ENCODE measurements around the gene SESTD1. TPM values are rescaled to one million over a fixed set of nuclear protein-coding genes. Genes with fewer than 3 reads are reported as not detected.

The SESTD1 gene
- total RNA-seq, 1 experiment from 2014 or later: 0.07 TPM

DNA sequence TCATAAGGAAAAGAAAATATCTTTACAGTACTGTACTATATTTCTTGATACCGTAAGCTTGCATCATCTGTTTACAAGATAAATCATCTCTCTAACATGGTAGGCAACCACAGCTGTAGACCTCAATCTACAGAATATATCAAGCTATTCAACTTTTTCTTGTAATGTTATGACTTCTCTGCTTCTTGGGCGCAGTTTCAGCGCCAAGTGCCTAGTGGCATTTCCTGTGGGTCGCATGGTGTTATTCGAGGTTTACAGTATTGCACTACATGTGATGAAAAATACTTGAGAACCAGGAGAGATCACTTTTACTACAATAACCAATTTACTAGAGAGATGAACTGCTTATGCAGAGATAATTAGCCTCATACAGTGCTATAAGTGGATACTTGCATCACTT is 34.0 kb upstream of the SESTD1 start:
- Histone ChIP-seq H4K20me1 (ENCODE audit: insufficient read depth, low read depth, low read length) (no peaks in the 10 kb centered on the region), H3K27me3 (ENCODE audit: low read length) (no peaks in the 10 kb centered on the region), H3K9me3 (ENCODE audit: low read length) (no peaks in the 10 kb centered on the region), H3K4me2 (ENCODE audit: low read depth, low read length, poor library complexity, severe bottlenecking) (no peak overlapping the region), H3K4me1 (ENCODE audit: low read length) (no peaks in the 10 kb centered on the region), H3K9me2 (replicated peaks; ENCODE audit: insufficient read depth, low read length) (no peaks in the 10 kb centered on the region), H3K79me2 (ENCODE audit: low read length) (no peaks in the 10 kb centered on the region), H3K9ac (ENCODE audit: low read length) (no peak overlapping the region), H2AFZ (ENCODE audit: low read length) (no peak overlapping the region), H3K4me3 (ENCODE audit: low read length) (no peak overlapping the region), H3K27ac (ENCODE audit: low read length) (no peak overlapping the region), H3K36me3 (ENCODE audit: insufficient read depth, low read length) (no peaks in the 10 kb centered on the region)
- no peak for DNase-seq

DNA sequence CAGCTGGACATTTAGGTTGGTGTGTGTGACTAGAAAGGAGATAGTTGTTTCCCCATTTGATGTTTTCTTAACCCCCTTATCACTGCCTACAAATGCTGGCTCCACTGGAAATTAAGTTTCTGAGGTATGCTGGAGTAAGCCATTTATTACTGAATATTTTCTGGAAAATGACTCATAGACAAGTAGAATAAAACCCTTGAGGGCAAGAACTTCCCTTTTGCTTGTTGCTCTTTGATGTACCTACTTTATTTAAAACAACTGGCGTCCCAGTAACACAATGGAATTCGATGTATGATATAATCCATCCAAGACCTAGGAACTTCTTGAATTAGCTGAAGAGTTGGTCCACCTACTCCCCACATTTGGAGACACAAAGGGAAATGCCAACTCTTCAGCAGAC is 33.3 kb upstream of the SESTD1 start:
- no peaks in the 10 kb centered on the region for H3K9me3 ChIP-seq (ENCODE audit: low read length)
- H3K27me3 ChIP-seq (ENCODE audit: low read length): no peaks in the 10 kb centered on the region
- no peak overlapping the region for H2AFZ ChIP-seq (ENCODE audit: low read length)
- no peaks in the 10 kb centered on the region for H3K9me2 ChIP-seq (replicated peaks; ENCODE audit: insufficient read depth, low read length)
- no peak overlapping the region for H3K4me3 ChIP-seq (ENCODE audit: low read length)
- no peaks in the 10 kb centered on the region for H3K4me1 ChIP-seq (ENCODE audit: low read length)
- H4K20me1 ChIP-seq (ENCODE audit: insufficient read depth, low read depth, low read length): no peaks in the 10 kb centered on the region
- no peak overlapping the region for H3K9ac ChIP-seq (ENCODE audit: low read length)
- H3K4me2 ChIP-seq (ENCODE audit: low read depth, low read length, poor library complexity, severe bottlenecking): no peak overlapping the region
- no peaks in the 10 kb centered on the region for H3K79me2 ChIP-seq (ENCODE audit: low read length)
- no peak overlapping the region for H3K27ac ChIP-seq (ENCODE audit: low read length)
- no peak for DNase-seq
- no peaks in the 10 kb centered on the region for H3K36me3 ChIP-seq (ENCODE audit: insufficient read depth, low read length)

DNA sequence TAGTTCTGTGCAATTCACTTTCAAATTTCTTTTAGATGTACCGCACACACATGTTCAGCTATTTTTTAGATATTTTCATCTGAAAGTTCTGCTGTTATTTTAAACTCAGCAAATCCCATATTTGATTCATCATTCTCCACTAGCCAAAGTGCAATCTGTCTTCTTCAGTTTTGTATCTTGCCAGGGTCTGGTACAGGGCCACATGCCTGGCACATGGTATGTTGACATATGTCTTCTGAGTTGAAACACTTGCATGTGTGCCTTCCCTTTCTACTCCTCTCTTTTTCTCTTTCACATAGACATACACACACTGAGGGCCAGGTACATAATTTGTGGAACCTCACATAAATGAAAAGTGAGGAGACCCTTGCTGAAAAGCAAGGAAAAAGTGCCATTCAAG is 25.7 kb upstream of the SESTD1 start:
- no peaks in the 10 kb centered on the region for H3K79me2 ChIP-seq (ENCODE audit: low read length)
- H2AFZ ChIP-seq (ENCODE audit: low read length): no peak overlapping the region
- H3K36me3 ChIP-seq (ENCODE audit: insufficient read depth, low read length): no peaks in the 10 kb centered on the region
- no peak overlapping the region for H3K4me3 ChIP-seq (ENCODE audit: low read length)
- no peak overlapping the region for H3K9ac ChIP-seq (ENCODE audit: low read length)
- no peak overlapping the region for H3K4me2 ChIP-seq (ENCODE audit: low read depth, low read length, poor library complexity, severe bottlenecking)
- H4K20me1 ChIP-seq (ENCODE audit: insufficient read depth, low read depth, low read length): no peaks in the 10 kb centered on the region
- no peaks in the 10 kb centered on the region for H3K4me1 ChIP-seq (ENCODE audit: low read length)
- no peaks in the 10 kb centered on the region for H3K9me2 ChIP-seq (replicated peaks; ENCODE audit: insufficient read depth, low read length)
- no peaks in the 10 kb centered on the region for H3K27me3 ChIP-seq (ENCODE audit: low read length)
- no peak overlapping the region for H3K27ac ChIP-seq (ENCODE audit: low read length)
- no peaks in the 10 kb centered on the region for H3K9me3 ChIP-seq (ENCODE audit: low read length)
- DNase-seq: no peak

DNA sequence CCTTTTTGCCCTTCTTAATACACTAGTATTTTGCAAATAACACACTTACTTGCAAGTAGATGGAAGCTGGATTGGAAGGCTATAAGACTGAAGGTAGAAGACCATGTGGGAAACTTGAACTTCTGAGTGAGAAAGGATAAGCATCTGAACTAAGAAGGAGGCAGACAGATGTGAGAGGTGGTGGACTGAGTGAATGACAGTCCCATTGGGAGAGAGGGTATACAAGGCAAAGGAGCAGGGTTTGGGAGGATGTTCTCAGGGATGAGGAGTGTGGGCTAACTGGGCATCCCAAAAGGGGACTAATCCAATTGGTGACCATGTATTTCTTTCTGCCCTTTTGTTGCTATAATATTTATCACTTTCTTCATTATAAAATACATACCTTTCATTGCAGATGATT is 20.4 kb upstream of the SESTD1 start:
- no peaks in the 10 kb centered on the region for H3K4me1 ChIP-seq (ENCODE audit: low read length)
- DNase-seq: no peak
- no peak overlapping the region for H3K27ac ChIP-seq (ENCODE audit: low read length)
- H3K9me3 ChIP-seq (ENCODE audit: low read length): no peaks in the 10 kb centered on the region
- no peaks in the 10 kb centered on the region for H3K9me2 ChIP-seq (replicated peaks; ENCODE audit: insufficient read depth, low read length)
- no peak overlapping the region for H3K4me3 ChIP-seq (ENCODE audit: low read length)
- no peak overlapping the region for H3K9ac ChIP-seq (ENCODE audit: low read length)
- no peaks in the 10 kb centered on the region for H3K36me3 ChIP-seq (ENCODE audit: insufficient read depth, low read length)
- no peak overlapping the region for H2AFZ ChIP-seq (ENCODE audit: low read length)
- no peaks in the 10 kb centered on the region for H3K79me2 ChIP-seq (ENCODE audit: low read length)
- no peaks in the 10 kb centered on the region for H3K27me3 ChIP-seq (ENCODE audit: low read length)
- H3K4me2 ChIP-seq (ENCODE audit: low read depth, low read length, poor library complexity, severe bottlenecking): no peak overlapping the region
- no peaks in the 10 kb centered on the region for H4K20me1 ChIP-seq (ENCODE audit: insufficient read depth, low read depth, low read length)

DNA sequence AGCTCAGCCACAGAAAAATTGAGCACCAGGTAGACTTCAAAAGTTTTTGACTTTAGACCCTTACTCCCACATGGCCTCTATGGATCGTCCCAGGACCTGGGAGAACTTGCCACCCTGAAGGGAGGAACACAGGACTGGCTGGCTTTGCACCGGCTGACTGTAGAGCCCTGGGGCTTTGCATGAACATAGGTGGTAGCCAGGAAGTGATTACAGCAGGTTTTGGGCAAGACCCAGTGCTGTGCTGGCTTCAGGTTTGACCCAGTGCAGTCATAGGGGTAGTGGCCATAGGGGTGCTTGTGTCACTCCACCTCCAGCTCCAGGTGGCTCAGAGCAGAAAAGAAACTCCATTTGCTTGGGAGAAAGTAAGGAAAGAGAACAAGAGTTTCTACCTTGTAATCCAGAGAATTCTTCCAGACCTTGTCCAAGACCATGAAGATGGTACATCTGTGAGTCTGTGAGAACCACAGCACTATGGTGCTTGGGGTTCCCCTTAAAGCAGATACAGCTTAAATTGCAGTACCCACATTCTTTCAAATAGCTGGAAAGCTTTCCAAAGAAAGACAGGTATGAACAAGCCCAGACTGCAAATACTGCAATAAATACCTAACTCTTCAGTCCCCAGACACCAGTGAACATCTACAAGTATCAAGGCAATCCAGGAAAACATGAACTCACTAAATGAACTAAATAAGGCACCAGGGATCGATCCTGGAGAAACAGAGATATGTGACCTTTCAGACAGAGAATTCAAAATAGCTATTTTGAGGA is 13.0 kb upstream of the SESTD1 start:
- Histone ChIP-seq H3K27ac (ENCODE audit: low read length) (no peak overlapping the region), H3K9me3 (ENCODE audit: low read length) (no peaks in the 10 kb centered on the region), H3K4me1 (ENCODE audit: low read length) (no peaks in the 10 kb centered on the region), H3K79me2 (ENCODE audit: low read length) (no peaks in the 10 kb centered on the region), H3K4me3 (ENCODE audit: low read length) (no peak overlapping the region), H3K9me2 (replicated peaks; ENCODE audit: insufficient read depth, low read length) (no peaks in the 10 kb centered on the region), H2AFZ (ENCODE audit: low read length) (no peak overlapping the region), H3K36me3 (ENCODE audit: insufficient read depth, low read length) (no peaks in the 10 kb centered on the region), H3K4me2 (ENCODE audit: low read depth, low read length, poor library complexity, severe bottlenecking) (no peak overlapping the region), H3K9ac (ENCODE audit: low read length) (no peak overlapping the region), H3K27me3 (ENCODE audit: low read length) (no peaks in the 10 kb centered on the region), H4K20me1 (ENCODE audit: insufficient read depth, low read depth, low read length) (no peaks in the 10 kb centered on the region)
- DNase-seq: no peak

DNA sequence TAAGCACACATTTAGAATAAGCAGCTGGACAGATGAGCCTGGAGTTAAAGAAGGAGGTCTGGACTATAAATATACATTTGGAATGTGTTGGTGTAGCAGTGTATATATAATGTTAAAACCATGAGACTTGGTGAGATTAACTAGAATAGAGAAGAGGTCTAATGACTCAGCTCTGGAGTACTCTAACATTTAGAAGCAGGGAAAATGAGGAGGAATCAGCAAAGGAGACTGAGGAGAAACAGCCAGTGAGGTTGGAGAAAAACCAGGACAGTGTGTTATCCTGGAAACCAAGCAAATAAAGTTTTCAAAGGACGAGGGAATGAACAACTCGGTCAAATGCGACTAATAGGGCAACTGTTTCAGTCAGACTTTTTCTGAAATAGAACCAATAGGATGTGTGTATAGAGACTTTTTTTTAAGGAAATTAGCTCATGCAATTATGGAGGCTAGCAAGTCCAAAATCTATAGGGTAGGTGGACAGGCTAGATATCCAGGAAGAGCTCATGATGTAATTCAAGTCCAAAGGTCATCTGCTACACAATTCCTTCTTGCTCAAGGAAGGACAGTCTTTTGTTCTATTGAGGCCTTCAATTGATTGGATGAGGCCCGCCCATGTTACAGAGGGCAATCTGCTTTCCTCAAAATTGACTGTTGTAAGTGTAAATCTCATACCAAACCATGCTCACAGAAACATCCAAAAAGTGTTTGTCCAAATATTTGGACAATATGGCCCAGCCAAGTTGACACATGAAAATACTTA is 10.8 kb upstream of the SESTD1 start:
- Histone ChIP-seq H3K4me2 (ENCODE audit: low read depth, low read length, poor library complexity, severe bottlenecking) (no peak overlapping the region), H2AFZ (ENCODE audit: low read length) (no peak overlapping the region)

DNA sequence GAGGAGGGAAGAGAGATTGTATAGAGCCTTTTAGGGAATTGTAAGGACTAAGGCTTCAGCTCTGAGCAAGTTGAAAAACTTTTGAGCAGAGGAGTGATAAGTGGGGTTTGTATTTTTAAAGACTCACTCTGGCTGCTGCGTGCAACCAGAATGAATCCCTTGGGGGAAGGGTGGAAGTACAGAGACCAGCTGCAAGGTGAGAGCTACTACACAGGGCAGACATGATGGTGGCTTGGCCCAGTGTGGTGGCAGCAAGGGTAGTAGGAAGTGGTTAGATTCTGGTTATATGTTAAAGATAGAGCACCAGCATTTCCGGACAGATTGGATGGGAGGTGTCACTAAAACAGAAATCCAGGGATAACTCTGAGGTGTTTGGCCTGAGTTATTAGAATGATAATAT is 10.1 kb upstream of the SESTD1 start:
- H3K4me2 ChIP-seq (ENCODE audit: low read depth, low read length, poor library complexity, severe bottlenecking): no peak overlapping the region
- H3K4me3 ChIP-seq (ENCODE audit: low read length): no peak overlapping the region

More for the DNA sequence above, 10.8 kb upstream of the SESTD1 start:
- H3K4me3 ChIP-seq (ENCODE audit: low read length): no peak overlapping the region
- H3K36me3 ChIP-seq (ENCODE audit: insufficient read depth, low read length): no peaks in the 10 kb centered on the region
- H3K79me2 ChIP-seq (ENCODE audit: low read length): no peaks in the 10 kb centered on the region
- no peaks in the 10 kb centered on the region for H3K9me2 ChIP-seq (replicated peaks; ENCODE audit: insufficient read depth, low read length)
- DNase-seq: no peak
- no peaks in the 10 kb centered on the region for H3K4me1 ChIP-seq (ENCODE audit: low read length)
- H3K9ac ChIP-seq (ENCODE audit: low read length): no peak overlapping the region
- no peaks in the 10 kb centered on the region for H3K9me3 ChIP-seq (ENCODE audit: low read length)
- no peaks in the 10 kb centered on the region for H3K27me3 ChIP-seq (ENCODE audit: low read length)
- no peaks in the 10 kb centered on the region for H4K20me1 ChIP-seq (ENCODE audit: insufficient read depth, low read depth, low read length)
- no peak overlapping the region for H3K27ac ChIP-seq (ENCODE audit: low read length)

DNA sequence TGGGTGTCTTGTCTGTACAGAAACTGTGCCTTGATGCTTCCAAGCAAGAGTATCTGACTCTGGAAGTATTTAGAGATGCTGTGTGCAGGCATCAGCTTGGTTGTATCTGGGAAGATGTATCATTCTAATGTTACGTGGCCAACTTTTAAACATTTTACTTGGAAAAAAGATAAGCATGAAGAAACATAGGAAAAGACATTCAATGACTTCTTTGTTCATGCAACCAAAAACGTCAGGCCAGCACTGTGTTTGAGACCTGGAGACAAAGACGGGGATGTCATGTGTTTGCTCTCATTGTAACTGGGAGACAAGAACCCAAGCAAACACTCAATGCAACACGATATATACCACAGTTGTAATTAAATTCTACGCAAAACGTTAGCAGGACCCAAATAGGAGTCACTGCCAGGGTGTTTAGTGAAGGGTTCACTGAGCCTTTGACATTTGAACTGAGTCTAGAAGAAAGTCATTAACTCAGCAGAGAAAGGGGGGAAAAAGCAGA is 8.9 kb upstream of the SESTD1 start:
- H3K9me3 ChIP-seq (ENCODE audit: low read length): no peaks in the 10 kb centered on the region
- H3K27me3 ChIP-seq (ENCODE audit: low read length): no peaks in the 10 kb centered on the region
- H3K36me3 ChIP-seq (ENCODE audit: insufficient read depth, low read length): no peaks in the 10 kb centered on the region
- DNase-seq: no peak
- no peaks in the 10 kb centered on the region for H3K4me1 ChIP-seq (ENCODE audit: low read length)
- H3K79me2 ChIP-seq (ENCODE audit: low read length): no peaks in the 10 kb centered on the region
- H3K4me2 ChIP-seq (ENCODE audit: low read depth, low read length, poor library complexity, severe bottlenecking): no peak overlapping the region
- H3K27ac ChIP-seq (ENCODE audit: low read length): no peak overlapping the region
- H3K9me2 ChIP-seq (replicated peaks; ENCODE audit: insufficient read depth, low read length): no peaks in the 10 kb centered on the region
- H3K9ac ChIP-seq (ENCODE audit: low read length): no peak overlapping the region
- H2AFZ ChIP-seq (ENCODE audit: low read length): no peak overlapping the region
- no peaks in the 10 kb centered on the region for H4K20me1 ChIP-seq (ENCODE audit: insufficient read depth, low read depth, low read length)
- H3K4me3 ChIP-seq (ENCODE audit: low read length): no peak overlapping the region

More for the DNA sequence above, 10.1 kb upstream of the SESTD1 start:
- DNase-seq: no peak
- Histone ChIP-seq H3K9me2 (replicated peaks; ENCODE audit: insufficient read depth, low read length) (no peaks in the 10 kb centered on the region), H3K36me3 (ENCODE audit: insufficient read depth, low read length) (no peaks in the 10 kb centered on the region), H2AFZ (ENCODE audit: low read length) (no peak overlapping the region), H3K27ac (ENCODE audit: low read length) (no peak overlapping the region), H3K9ac (ENCODE audit: low read length) (no peak overlapping the region), H3K79me2 (ENCODE audit: low read length) (no peaks in the 10 kb centered on the region), H3K4me1 (ENCODE audit: low read length) (no peaks in the 10 kb centered on the region), H3K9me3 (ENCODE audit: low read length) (no peaks in the 10 kb centered on the region), H3K27me3 (ENCODE audit: low read length) (no peaks in the 10 kb centered on the region), H4K20me1 (ENCODE audit: insufficient read depth, low read depth, low read length) (no peaks in the 10 kb centered on the region)

Data from Karpas-422 (cell line).